Stomach (tissue), 9 donors: Measurements from ENCODE around the gene RNU7-1. TPM values are rescaled to one million over a fixed set of nuclear protein-coding genes. Genes with fewer than 3 reads are reported as not detected.

Experiments used
- DNase-seq, 2 donors: peaks; one replicate each; pipeline versions ENCODE4 v3.0.0 to v3.0.0-alpha.2; 2013 to 2019
- H3K27ac ChIP-seq, 5 donors: fragments of 200-600 bp in 4 of 5; sonication (generic) in 4 of 5; one replicate each; pipeline ENCODE4 v1.5.1; 2013 to 2019; ENCODE audit warnings: mild to moderate bottlenecking in 1 of 5, moderate library complexity in 1 of 5
- H3K27me3 ChIP-seq, 3 donors: fragments of 200-600 bp; sonication (generic); one replicate each; pipeline ENCODE4 v1.5.1; 2017 to 2019; ENCODE audit warnings: mixed run types in 1 of 3
- H3K36me3 ChIP-seq, 4 donors: fragments of 200-600 bp; sonication (generic); 1 replicate in 3 of 4; 2 replicates in 1 of 4; pipeline ENCODE4 v1.5.1; 2016 to 2019
- H3K4me1 ChIP-seq, 4 donors: fragments of 200-600 bp; sonication (generic); one replicate each; pipeline ENCODE4 v1.5.1; 2016 to 2019
- H3K4me3 ChIP-seq, 4 donors: fragments of 200-600 bp; sonication (generic) in 3 of 4; one replicate each; pipeline ENCODE4 v1.5.1; 2016 to 2019; ENCODE audit warnings: mild to moderate bottlenecking in 1 of 4
- H3K9me3 ChIP-seq, 4 donors: fragments of 200-600 bp; sonication (generic); one replicate each; pipeline ENCODE4 v1.5.1; 2016 to 2019
- CTCF ChIP-seq, 7 experiments: fragments of 450-650 bp in 4 of 7; fragments of 200-600 bp in 3 of 7; sonication (generic) in 3 of 7; IDR thresholded peaks; one replicate each; pipeline ENCODE4 v1.5.1; 2016 to 2019; ENCODE audit warnings: antibody characterized with exemption in 7 of 7, control low read depth in 2 of 7, mild to moderate bottlenecking in 1 of 7
- EP300 ChIP-seq: sonication (generic); formaldehyde crosslinking; IDR thresholded peaks from one replicate; pipeline ENCODE4 v1.6.1; 2017; ENCODE audit warnings: antibody characterized with exemption
- POLR2A ChIP-seq, 4 donors: fragments of 450-650 bp; IDR thresholded peaks; one replicate each; pipeline ENCODE4 v1.6.1; 2016; ENCODE audit warnings: antibody characterized with exemption in 4 of 4, control low read depth in 2 of 4, mild to moderate bottlenecking in 1 of 4, moderate library complexity in 1 of 4
- POLR2AphosphoS5 ChIP-seq, 3 donors: sonication (generic); formaldehyde crosslinking; IDR thresholded peaks; one replicate each; pipeline ENCODE4 v1.6.1; 2016; ENCODE audit warnings: antibody characterized with exemption in 3 of 3
- WGBS, 5 donors: extraction: QIAGEN DNeasy Blood & Tissue Kit in 3 of 5; methylation state at CpG; one replicate each; pipeline versions ENCODE4 v1.1.5 to v1.1.7; 2013 to 2018; 5-methylcytosine and 5-hydroxymethylcytosine counted together
- intact Hi-C: fragments of 100-400 bp; cut with DNase I; formaldehyde crosslinking; loops from one replicate; pipeline ENCODE4 v1.15.1; 2023; ENCODE audit warnings: low total_unique reads
- polyA plus RNA-seq, 3 donors: library from polyadenylated mRNA; stranded (reverse); fragments of 200-250 nt; gene quantifications; one replicate each; pipeline ENCODE4 v1.2.3, GENCODE V29; 2013
- total RNA-seq, 5 donors: library from RNA; depleted of rRNA; stranded (reverse); fragments of >200 nt; gene quantifications; one replicate each; pipeline versions ENCODE4 v1.1.0 to v1.2.3, GENCODE V29; 2014 to 2016
- donor health status: healthy with polysubstance abuse.
- donor health status: Bipolar disorder and iron deficiency.
- donor health status: healthy.

The RNU7-1 gene
- total and polyA plus RNA-seq, 8 donors, result not detected

DNA sequence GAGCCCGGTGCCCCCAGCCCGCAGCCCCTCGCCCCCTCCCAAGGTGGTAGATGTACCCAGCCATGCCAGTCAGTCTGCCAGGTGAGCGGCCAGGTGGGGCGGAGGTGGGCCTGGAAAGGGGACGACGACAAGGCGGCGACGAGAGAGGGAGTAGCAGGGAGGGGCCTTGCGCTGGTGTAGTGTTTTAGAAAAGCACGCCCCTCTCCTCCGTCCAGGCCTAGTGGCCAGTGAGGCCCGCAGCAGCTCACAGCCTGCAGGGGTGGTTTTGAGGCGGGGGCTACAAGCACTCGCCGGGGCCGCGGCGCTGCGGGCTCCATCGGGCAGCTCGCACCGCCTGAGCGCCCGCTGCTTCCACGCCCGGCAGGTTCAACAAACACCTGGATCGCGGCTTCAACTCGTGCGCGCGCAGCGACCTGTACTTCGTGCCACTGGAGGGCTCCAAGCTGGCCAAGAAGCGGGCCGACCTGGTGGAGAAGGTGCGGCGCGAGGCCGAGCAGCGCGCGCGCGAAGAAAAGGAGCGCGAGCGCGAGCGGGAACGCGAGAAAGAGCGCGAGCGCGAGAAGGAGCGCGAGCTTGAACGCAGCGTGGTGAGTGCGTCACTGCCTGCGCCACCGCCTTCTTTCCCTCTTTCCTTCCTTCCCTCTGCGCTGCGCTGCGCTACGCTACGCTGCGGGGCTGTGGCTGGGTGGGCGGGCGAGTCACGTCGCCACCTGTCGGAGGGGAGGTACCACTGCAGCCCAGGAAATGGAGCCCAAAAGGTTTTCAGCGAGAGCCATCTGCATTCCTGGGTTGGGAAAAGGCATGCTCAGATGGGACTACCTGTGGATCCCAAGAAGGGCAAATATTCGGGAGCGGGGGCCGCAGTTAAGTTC lies 5.9 kb upstream of the RNU7-1 start:
- 0 to 1% (median 1%) methylated on average over 29 to 80 of the region's 80 CpGs for WGBS, 5 donors
- Histone ChIP-seq H3K4me3 (peak overlapping the region; percentile 56 to 72 (median 62)), H3K9me3 (no peaks in the 10 kb centered on the region), H3K4me1 (peaks cover 31 to 90% (median 65%) of the 10 kb centered on the region in 4 donors), H3K27me3 (no peaks in the 10 kb centered on the region), H3K36me3 (peaks cover 33 to 72% (median 66%) of the 10 kb centered on the region in 4 donors), H3K27ac (peak overlapping the region; percentile 91 to 98 (median 92))
- intact Hi-C loops, result no loop called here
- DNase-seq, result peak; percentile 95 to 98
- TF ChIP-seq CTCF (IDR thresholded peaks at IDR 0.05), result peak in 6 of 7 experiments; percentile 19 to 98 (median 96)
- peak in 2 of 4 donors; percentile 45 to 61 for TF ChIP-seq POLR2A (IDR thresholded peaks at IDR 0.05)
- TF ChIP-seq EP300, result no peak
- TF ChIP-seq POLR2AphosphoS5 (IDR thresholded peaks at IDR 0.05), result peak; percentile 95 to 100 (median 99)

DNA sequence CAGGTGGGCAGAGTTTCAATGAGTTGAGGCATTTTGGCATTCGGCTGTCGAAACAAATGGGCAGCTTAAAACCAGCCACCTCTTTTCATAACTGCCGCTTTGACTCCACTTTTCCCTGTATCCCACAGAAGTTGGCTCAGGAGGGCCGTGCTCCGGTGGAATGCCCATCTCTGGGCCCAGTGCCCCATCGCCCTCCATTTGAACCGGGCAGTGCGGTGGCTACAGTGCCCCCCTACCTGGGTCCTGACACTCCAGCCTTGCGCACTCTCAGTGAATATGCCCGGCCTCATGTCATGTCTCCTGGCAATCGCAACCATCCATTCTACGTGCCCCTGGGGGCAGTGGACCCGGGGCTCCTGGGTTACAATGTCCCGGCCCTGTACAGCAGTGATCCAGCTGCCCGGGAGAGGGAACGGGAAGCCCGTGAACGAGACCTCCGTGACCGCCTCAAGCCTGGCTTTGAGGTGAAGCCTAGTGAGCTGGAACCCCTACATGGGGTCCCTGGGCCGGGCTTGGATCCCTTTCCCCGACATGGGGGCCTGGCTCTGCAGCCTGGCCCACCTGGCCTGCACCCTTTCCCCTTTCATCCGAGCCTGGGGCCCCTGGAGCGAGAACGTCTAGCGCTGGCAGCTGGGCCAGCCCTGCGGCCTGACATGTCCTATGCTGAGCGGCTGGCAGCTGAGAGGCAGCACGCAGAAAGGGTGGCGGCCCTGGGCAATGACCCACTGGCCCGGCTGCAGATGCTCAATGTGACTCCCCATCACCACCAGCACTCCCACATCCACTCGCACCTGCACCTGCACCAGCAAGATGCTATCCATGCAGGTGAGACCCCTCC lies 5.0 kb upstream of the RNU7-1 start:
- peaks cover 33 to 67% (median 59%) of the 10 kb centered on the region in 4 donors for H3K36me3 ChIP-seq
- peak overlapping the region in 3 of 4 donors; percentile 56 to 72 (median 63) for H3K4me3 ChIP-seq

DNA sequence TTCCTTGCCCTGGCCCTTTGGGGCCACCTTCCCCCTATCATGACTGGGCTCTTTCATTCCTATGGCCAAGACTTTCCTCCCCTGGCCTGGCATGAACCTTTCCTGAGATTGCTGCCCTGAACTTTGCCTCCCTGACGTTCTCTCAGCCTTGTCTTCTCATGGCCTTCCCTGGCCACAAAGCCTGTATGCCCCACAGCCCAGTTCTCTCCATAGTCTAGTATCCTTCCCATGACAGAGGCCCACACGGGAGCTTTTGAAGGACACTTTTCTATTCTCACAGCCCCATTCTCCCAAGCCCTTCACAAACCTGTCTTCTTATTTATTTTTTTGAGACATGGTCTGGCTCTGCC lies 4.5 kb upstream of the RNU7-1 start:
- WGBS, 5 donors, result 67 to 76% (median 72%) methylated on average over 2 of the region's 2 CpGs
- H3K27ac ChIP-seq, result peak overlapping the region in 2 of 5 donors; percentile 97 to 98
- H3K9me3 ChIP-seq, result no peaks in the 10 kb centered on the region
- DNase-seq, result no peak
- H3K36me3 ChIP-seq, result peaks cover 30 to 61% (median 53%) of the 10 kb centered on the region in 4 donors
- H3K4me3 ChIP-seq, result no peak overlapping the region
- no peaks in the 10 kb centered on the region for H3K27me3 ChIP-seq
- intact Hi-C loops, result no loop called here
- TF ChIP-seq POLR2AphosphoS5 (IDR thresholded peaks at IDR 0.05) (no peak), POLR2A (IDR thresholded peaks at IDR 0.05) (no peak), CTCF (IDR thresholded peaks at IDR 0.05) (no peak), EP300 (no peak)
- peaks cover 30 to 85% (median 64%) of the 10 kb centered on the region in 4 donors for H3K4me1 ChIP-seq

More for the DNA sequence above, 5.0 kb upstream of the RNU7-1 start:
- Histone ChIP-seq H3K4me1 (peaks cover 31 to 89% (median 66%) of the 10 kb centered on the region in 4 donors), H3K27ac (peak overlapping the region; percentile 91 to 98 (median 92)), H3K9me3 (no peaks in the 10 kb centered on the region), H3K27me3 (no peaks in the 10 kb centered on the region)
- DNase-seq, result peak in 1 of 2 donors; percentile 43
- 80 to 86% (median 81%) methylated on average over 30 to 32 of the region's 32 CpGs for WGBS, 5 donors
- peak in 2 of 3 donors; percentile 16 to 20 for TF ChIP-seq POLR2AphosphoS5 (IDR thresholded peaks at IDR 0.05)
- no peak for TF ChIP-seq EP300
- intact Hi-C loops, result no loop called here

- H3K36me3 ChIP-seq, result peaks cover 13 to 50% (median 40%) of the 10 kb centered on the region in 4 donors
- peak overlapping the region in 3 of 5 donors; percentile 97 to 99 (median 97) for H3K27ac ChIP-seq
- intact Hi-C loops, result loop anchor here (10.0 kb wide), 1 partner anchor 174 kb away; no protein-coding TSS in a partner anchor
- TF ChIP-seq EP300 (no peak), POLR2AphosphoS5 (IDR thresholded peaks at IDR 0.05) (peak in 1 of 3 donors; percentile 15), POLR2A (IDR thresholded peaks at IDR 0.05) (no peak), CTCF (IDR thresholded peaks at IDR 0.05) (no peak)
- no peaks in the 10 kb centered on the region for H3K27me3 ChIP-seq
- H3K4me1 ChIP-seq, result peaks cover 48 to 85% (median 75%) of the 10 kb centered on the region in 4 donors
- no peak overlapping the region for H3K4me3 ChIP-seq
- WGBS, 5 donors, result 71 to 84% (median 83%) methylated on average over 7 to 12 of the region's 12 CpGs
- H3K9me3 ChIP-seq, result no peaks in the 10 kb centered on the region
- DNase-seq, result peak in 1 of 2 donors; percentile 45
Observed at GRCh38 chr12:6941267-6941666, 2.3 kb upstream of the RNU7-1 start.
